ENCODE measurements around the gene SRD5A1.

DNA sequence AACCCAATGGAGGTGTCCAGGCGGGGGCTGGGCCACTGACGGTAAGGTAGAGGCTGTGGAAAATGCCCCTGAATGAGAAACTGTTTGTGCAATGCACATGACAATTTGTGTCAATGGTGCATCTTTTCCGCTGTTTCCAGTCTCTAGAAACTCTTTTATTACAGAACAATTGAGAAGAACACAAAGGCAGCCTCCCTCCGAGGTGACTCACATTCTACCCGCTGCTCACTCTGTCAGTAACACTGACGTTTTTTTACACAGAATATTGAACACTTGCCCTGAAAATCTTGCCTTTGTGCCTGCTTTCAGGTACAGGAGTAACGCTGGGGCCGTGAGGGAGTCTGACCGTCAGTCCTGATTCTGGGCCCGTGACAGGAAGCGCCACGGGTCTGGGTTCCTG lies 68.3 kb downstream of the SRD5A1 start:
- TF ChIP-seq, protein P1, sequence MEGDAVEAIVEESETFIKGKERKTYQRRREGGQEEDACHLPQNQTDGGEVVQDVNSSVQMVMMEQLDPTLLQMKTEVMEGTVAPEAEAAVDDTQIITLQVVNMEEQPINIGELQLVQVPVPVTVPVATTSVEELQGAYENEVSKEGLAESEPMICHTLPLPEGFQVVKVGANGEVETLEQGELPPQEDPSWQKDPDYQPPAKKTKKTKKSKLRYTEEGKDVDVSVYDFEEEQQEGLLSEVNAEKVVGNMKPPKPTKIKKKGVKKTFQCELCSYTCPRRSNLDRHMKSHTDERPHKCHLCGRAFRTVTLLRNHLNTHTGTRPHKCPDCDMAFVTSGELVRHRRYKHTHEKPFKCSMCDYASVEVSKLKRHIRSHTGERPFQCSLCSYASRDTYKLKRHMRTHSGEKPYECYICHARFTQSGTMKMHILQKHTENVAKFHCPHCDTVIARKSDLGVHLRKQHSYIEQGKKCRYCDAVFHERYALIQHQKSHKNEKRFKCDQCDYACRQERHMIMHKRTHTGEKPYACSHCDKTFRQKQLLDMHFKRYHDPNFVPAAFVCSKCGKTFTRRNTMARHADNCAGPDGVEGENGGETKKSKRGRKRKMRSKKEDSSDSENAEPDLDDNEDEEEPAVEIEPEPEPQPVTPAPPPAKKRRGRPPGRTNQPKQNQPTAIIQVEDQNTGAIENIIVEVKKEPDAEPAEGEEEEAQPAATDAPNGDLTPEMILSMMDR (IDR thresholded peaks at IDR 0.05): no peak
- TF ChIP-seq POLR2A (IDR thresholded peaks at IDR 0.05): no peak

Data from uterus (tissue), 2 donors.